GM13976 (cell line): Measurements from ENCODE around the gene ADCK2.
"Not testable (repeated sequence)": the region's sequence is repeated elsewhere in the genome, so short reads cannot be mapped to it uniquely, and the experiment has no call there.

Experiments used
- DNase-seq: peaks from one replicate; pipeline ENCODE4 v3.0.0; 2012; ENCODE audit warnings: low spot score
- CTCF ChIP-seq: IDR thresholded peaks from 2 replicates; pipeline ENCODE4 v1.5.1; 2012; ENCODE audit warnings: borderline replicate concordance, mild to moderate bottlenecking; ENCODE audit not compliant: insufficient read depth; ENCODE audit errors: extremely low read depth, missing control alignments, control extremely low read depth
- in situ Hi-C: fragments of 300-500 bp; cut with MboI; formaldehyde crosslinking; loops from one replicate; pipeline ENCODE4 v1.12.0; 2022; ENCODE audit warnings: low sequenced_read_pairs, mixed read lengths, inconsistent platforms; ENCODE audit not compliant: unreplicated experiment

ADCK2 gene

GRCh38 chr7:140656548-140657515 is 15.9 kb upstream of the ADCK2 start:
- in situ Hi-C loops: loop anchor here (5.0 kb wide), 1 partner anchor 140 kb away; no protein-coding TSS in a partner anchor
- TF ChIP-seq CTCF: no peak
- peak; percentile 73 for DNase-seq

GRCh38 chr7:140657891-140658290 is 14.9 kb upstream of the ADCK2 start:
- in situ Hi-C loops: loop anchor here (5.0 kb wide), 1 partner anchor 141 kb away; no protein-coding TSS in a partner anchor
- TF ChIP-seq CTCF: no peak
- no peak for DNase-seq

- DNase-seq: no peak
- TF ChIP-seq CTCF: no peak
- in situ Hi-C loops: loop anchor here (5.0 kb wide), 1 partner anchor 143 kb away; no protein-coding TSS in a partner anchor
Measured at GRCh38 chr7:140659856-140660255, 12.9 kb upstream of the ADCK2 start.

- TF ChIP-seq CTCF: no peak
- in situ Hi-C loops: no loop called here
- DNase-seq: no peak
Measured at GRCh38 chr7:140661124-140661523, 11.6 kb upstream of the ADCK2 start.

- DNase-seq, in situ Hi-C loops: not testable (repeated sequence)
Measured at GRCh38 chr7:140662938-140663337, 9.8 kb upstream of the ADCK2 start.

GRCh38 chr7:140667476-140667875 is 5.3 kb upstream of the ADCK2 start:
- no peak for TF ChIP-seq CTCF
- no peak for DNase-seq
- in situ Hi-C loops: no loop called here

- no peak for TF ChIP-seq CTCF
- in situ Hi-C loops: no loop called here
- DNase-seq: no peak
Measured at GRCh38 chr7:140668641-140669040, 4.1 kb upstream of the ADCK2 start.
